HG03442 (cell line): ENCODE data around the gene CNNM3.

Source experiments
- ATAC-seq: cut with Tn5 transposase; IDR thresholded peaks from one replicate; pipeline ENCODE4 v1.9.1; 2021; ENCODE audit warnings: mild to moderate bottlenecking, moderate library complexity; ENCODE audit not compliant: unreplicated experiment

Gene CNNM3

DNA sequence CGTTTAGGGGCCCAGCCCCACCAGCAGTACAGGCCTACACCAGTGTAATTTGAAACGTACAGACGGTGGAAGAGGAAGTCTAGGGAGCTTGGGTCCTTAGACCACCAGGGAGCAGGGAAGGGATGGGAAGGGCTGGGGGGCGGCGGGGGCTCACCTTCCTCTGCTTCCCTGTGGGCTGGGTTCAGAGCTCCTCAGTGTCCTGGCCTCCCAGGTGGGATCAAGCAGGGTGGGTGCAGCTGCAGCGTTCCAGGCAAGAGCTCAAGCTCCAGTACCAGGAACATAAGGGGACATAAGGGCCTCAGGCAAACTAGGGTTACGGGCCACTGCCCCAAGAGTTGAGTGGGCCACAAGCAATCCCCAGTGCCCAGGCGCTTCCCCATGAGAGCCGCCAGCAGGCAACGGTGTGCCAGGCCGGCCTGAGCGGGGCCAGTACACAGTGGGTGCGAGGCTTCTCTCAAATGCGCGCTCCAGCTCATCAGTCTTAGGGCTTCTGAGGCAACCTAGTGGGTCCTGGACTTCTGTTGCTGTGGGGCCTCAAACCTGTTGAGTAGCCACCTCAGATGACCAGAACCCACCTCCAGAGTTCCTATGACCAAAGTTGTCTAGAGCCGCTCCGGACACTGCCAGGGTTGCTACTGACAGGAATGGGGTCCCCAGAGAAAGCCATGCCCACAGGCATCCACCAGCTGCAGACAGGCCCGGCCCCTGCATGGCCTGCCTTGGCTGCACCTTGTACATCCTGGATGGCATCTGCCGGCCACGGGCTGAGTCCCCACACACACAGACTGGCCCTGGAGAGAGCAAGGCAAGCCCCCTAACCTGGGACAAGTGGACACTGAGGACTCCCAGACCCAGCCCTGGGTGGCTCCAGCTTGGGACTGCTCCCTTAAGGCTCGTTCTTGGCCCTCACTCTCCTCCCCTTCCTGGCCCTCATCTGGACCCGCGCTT, 22.6 kb downstream of the CNNM3 start:
- ATAC-seq = no peak

GRCh38 chr2:96839293-96839874, 23.3 kb downstream of the CNNM3 start:
- peak; percentile 70 for ATAC-seq

DNA sequence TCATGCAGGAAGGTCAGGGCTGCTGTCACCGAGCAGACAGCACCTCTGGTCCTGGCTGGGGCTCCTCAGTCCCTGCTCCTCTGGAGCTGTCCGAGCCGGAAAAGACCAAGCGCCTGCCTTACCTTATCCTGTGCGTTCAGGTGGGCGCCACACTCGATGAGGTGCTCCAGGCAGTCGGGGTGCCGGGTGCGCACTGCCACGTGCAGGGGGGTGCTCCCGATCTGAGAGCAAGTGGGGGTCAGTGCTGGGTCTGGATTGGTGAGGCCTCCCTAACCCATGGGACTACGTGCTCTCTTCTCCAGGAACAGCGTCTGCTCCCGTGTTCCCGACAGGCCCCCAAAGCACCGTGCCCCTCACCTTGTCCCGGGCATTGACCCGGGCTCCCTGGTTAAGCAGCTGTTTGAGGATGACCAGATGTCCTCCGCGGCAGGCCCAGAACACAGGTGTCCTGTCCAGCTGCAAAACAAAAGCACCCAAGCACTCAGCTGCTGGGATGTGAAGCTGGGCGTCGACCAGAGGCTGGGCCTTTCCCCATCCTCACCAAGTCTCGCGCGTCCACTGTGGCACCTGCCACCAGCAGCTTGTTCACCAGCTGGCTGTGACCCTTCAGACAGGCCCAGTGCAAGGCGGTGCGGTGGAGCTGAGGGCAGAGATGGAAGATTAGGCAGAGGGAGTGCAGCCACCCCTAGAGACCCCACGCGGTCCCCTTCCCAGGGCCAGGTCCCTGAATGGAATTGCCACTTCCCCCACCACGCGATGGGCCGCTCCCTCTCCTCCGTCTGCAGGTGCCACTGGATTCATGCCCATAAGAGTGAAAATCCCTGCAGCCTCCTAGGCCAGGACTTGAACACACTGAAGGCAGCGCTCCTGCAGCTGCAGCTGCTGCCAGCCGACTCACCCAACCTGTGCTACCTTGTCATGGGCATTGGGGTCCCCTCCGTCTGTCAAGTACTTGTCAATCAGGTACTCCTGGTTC, 24.1 kb downstream of the CNNM3 start:
- no peak for ATAC-seq

GRCh38 chr2:96841701-96842495, 25.8 kb downstream of the CNNM3 start:
- no peak for ATAC-seq

DNA sequence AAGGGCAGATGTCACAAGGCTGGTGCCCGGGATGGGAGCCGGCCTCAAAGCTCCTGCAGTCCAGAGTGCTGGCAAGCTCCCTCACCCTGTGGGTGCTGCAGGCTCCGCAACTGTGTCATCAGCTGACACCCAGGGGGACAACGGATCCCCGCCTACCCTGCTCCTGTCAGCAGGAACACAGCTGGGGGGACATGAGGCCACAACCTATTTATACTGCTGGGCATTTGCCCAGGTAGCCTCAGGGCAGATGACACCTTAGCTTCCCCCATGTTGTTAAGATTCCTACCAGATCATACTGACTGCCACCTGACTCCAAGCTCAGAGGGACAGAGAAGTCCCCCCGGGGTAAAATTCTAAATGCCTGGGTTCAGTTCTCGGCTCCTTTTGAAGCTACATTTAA, 26.5 kb downstream of the CNNM3 start:
- ATAC-seq = no peak

- ATAC-seq = no peak
These were observed 27.6 kb downstream of the CNNM3 start, which contains the start of gene ANKRD23 for GRCh38 chr2:96843538-96844268. ANKRD23 (minus strand) TSS chr2:96844021; CDS start chr2:96843992, 29 bp downstream.

DNA sequence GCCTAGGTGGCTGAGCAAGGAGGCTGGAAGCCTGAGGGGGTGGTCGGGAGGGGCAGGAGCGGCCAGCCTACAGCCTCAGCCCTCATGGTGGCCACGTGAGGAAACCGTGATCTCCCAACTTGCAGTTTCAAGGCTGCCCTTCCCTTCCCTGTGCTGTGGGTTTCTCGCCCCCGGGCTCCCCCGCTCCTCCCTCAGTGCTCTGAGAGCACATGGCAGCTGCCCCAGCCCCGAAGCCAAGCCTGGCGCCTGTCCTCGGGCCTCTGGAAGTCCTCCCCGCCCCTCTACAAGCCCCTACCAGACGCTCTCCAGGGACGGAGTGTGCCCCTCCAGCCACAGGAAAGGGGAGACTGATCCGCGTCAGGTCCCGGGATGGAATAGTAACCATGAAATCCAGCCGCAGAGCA, 28.3 kb downstream of the CNNM3 start:
- ATAC-seq = no peak

- ATAC-seq = no peak
These were observed 30.8 kb downstream of the CNNM3 start for GRCh38 chr2:96846825-96847224.

DNA sequence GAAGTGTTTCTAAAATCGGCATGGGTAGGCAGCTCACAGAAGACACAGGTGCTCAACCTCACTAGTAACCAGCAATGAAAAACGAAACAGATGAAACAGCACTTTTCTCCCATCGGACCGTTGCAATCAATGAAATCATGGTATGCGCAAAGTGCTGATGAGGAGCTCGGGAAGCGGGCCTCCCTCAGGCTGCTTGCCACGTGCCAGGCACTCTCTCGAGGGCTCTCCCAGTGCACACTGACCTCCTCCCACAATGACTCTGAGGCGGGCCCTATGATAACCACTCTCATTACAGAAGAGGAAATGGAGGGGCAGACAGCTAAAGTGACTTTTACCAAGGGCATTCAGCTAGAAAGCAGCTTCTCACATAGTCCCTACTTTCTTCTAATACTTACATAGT, 31.5 kb downstream of the CNNM3 start:
- no peak for ATAC-seq

DNA sequence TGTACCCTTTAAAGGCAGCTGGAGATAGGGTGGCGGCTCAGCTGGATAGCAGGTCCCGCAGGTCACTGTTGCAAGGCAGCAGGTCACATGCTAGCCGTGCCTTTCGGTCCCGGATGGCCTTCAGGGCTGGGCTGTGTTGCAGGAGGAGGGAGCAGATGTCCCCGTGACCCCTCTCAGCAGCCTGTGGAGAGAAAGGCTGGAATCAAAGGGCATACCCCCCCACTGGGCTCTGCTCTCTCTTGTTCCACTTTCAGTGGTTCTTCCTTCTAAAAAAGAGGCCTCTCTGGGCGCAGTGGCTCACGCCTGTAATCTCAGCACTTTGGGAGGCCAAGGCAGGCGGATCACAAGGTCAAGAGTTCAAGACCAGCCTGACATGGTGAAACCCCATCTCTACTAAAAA, 32.2 kb downstream of the CNNM3 start:
- no peak for ATAC-seq

DNA sequence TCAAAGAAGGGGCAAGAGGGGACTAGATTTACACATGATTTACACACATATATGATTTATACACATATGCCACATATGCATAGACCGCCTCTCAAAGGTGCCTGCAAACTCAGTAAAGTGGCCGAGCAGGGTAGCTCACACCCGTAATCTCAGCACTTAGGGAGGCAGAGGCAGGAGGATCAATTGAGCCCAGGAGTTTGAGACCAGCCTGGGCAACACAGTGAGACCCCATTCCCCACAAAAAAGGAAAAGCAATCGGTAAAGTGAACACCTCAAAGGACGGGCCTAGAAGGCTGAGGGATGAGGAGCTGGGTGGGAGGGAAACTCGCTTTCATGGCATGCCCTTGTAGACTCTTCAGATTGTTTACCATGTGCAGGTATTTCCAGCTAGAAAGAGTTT, 36.6 kb downstream of the CNNM3 start:
- ATAC-seq = no peak

DNA sequence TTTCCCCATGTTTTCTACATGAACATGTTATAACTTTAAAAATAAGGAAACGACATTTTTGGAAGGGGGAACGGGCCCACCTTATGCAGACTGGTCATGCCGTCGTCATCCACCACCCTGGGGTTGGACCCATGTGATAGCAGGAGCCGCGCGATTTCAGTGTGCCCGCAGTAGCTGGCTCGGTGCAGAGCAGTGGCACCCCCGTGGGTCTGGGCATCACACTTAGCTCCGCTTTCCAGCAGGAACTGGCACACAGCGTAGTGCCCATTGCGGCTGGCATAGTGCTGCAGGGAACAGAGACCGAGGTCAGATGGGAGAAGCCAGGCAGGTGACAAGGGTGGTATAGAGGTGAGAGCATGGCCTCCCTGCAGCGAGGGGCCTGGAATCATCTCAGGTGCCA, 37.3 kb downstream of the CNNM3 start:
- ATAC-seq = no peak

DNA sequence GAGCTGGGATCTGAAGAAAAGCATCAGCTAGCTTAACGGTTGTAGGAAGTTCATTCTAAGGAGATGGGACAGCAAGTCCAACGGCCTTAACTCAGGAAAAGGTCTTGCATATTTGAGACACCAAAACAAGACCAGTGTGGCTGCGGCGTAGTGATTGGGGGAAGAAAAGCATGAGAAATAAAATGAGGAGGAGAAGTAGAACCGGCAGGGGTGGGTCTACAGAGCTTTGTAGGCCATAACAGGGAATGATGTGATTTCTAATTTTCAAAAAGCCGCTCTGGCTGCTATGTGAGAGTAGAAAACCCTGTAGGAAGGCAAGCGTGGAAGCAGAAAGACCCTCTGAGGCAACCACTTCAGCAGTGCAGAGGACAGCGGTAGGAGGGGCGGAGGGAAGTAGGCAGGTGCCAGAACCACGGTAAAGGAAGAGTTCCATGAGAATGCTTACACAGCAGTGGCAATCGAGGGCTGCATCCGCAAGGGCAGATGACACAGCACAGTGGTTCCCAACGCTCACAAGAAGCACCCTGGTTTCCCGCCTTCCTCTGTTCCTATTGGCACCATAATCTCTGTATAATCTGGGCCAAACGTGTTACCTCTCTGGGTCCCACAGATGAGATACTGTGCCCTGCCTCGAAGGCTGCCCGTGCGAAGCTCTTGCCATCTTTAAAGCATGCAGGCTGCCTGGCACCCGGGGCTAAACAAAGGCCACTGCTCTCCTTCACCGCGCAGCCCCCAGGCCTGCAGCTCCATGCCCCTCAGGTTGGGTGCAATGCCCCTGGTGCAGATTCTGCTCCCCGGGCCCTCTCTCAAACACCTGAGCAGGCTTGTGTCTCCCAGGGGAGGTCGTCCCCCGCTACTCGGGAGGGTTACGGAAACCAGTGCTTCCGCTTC, 41.0 kb downstream of the CNNM3 start:
- peak; percentile 19 for ATAC-seq

- peak; percentile 89 for ATAC-seq
These were observed 41.8 kb downstream of the CNNM3 start, which contains the start of gene ANKRD39 for GRCh38 chr2:96857667-96858372. ANKRD39 (minus strand) TSS chr2:96858016; CDS start chr2:96857987, 29 bp downstream.

GRCh38 chr2:96859099-96859649, 43.1 kb downstream of the CNNM3 start:
- ATAC-seq = no peak

DNA sequence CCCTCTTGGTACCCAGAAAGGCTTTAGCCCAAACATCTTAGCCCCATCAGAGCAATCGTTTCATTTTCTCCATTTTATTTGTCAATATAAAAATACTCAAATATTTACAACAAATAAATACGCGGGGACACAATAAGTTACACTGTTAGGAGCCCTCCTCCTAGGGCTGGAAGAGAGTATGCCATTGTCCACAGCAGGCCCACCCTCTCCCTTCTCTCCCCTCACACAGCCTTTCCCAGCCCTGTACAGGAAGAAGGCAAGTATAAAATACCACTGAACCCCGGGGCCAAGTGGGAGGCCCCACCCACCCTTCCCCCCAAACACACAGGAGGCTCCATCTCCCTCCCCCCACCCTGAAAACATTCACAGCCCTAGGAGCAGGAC, 43.6 kb downstream of the CNNM3 start:
- ATAC-seq = no peak
